Activated CD4-positive, alpha-beta memory T cell treated with anti-CD3 and anti-CD28 coated beads for 36 hours (primary cell): ENCODE results near the gene CASQ1. TPM values are rescaled to one million over a fixed set of nuclear protein-coding genes. Genes with fewer than 3 reads are reported as not detected.

ENCODE experiments used
- CTCF ChIA-PET: fragments of 350-600 bp; sonication (Branson Sonifier 250); formaldehyde crosslinking; loops from one replicate; lab custom pipeline; 2021; ENCODE audit warnings: antibody characterized with exemption, inconsistent platforms; lab: Charles Lee
- POLR2A ChIA-PET: fragments of 350-600 bp; sonication (Branson Sonifier 250); formaldehyde crosslinking; loops from one replicate; lab custom pipeline; 2021; ENCODE audit warnings: antibody characterized with exemption; lab: Charles Lee
- DNase-seq: peaks from one replicate; pipeline ENCODE4 v3.0.0-alpha.2; 2020
- H3K27ac Mint-ChIP-seq: one replicate; pipeline ENCODE4 v1.8.0; 2021; ENCODE audit warnings: mixed read lengths
- H3K27me3 Mint-ChIP-seq: one replicate; pipeline ENCODE4 v1.8.0; 2021; ENCODE audit warnings: mixed read lengths
- H3K36me3 Mint-ChIP-seq: one replicate; pipeline ENCODE4 v1.8.0; 2021; ENCODE audit warnings: mixed read lengths
- H3K4me1 Mint-ChIP-seq: one replicate; pipeline ENCODE4 v1.8.0; 2021; ENCODE audit warnings: low read depth, mixed read lengths
- H3K4me3 Mint-ChIP-seq: one replicate; pipeline ENCODE4 v1.8.0; 2021; ENCODE audit warnings: mild to moderate bottlenecking, mixed read lengths
- H3K9me3 Mint-ChIP-seq: one replicate; pipeline ENCODE4 v1.8.0; 2021; ENCODE audit warnings: mixed read lengths
- intact Hi-C: fragments of 100-400 bp; cut with micrococcal nuclease; formaldehyde crosslinking; loops from one replicate; pipeline ENCODE4 v1.15.1; 2023
- total RNA-seq, 2 experiments: library from RNA; stranded (reverse); gene quantifications; one replicate each; pipeline ENCODE4 v1.2.3, GENCODE V29; 2021

CASQ1 gene
- total RNA-seq = not detected

DNA sequence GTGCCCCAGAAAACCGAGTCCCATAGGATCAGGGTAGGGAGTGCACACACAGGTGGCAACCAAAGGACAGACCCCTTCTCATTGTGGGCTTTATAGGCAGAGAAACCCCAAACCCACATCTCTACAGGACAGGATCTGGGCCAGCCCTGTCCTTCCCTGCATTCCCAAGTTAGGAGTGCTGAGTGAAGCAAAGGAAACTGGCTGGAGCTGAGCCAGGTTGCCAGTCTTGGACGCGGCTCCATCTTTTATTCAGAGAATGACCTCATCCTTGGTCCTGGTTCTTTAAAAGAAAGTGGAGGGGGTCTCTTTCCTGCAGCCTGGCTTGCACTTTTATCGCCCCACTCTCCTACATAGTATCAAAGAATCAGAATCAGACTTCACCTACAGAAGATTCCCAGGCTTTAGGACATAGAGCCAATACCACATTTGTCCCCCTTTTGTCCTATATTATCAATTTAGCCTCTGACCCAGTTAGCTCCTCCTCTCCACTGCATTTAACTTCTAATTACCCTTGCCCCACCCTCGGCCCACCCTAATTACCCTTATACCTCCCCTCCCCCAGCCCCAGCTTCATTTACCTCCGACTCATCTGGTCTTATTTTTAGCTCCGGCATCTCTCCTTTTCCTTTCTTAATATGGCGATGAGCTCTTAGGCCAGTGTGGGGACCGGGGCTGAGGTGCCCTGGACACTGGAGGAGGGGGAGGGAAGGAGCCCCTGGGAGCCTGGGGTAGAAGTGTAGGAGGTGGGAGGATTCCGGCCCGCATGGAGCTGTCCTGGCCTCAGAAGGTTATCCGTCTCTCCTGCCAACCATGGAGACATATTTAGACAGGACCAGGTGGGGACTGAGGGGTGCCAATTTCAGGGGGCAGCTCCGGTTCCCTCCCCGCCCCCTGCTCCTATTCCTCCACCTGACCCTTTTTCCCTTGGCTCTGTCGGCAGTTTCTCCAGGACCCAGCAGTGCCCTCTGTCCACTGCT lies at the start of gene CASQ1:
Gene CASQ1 (plus strand): TSS at position 927 of the 977 bp plus-strand sequence. CDS start 177 bp downstream, outside the sequence.
- Mint-ChIP-seq H3K27me3 (peaks cover 2% of the 10 kb centered on the region), H3K27ac (no peak within 1 kb of the TSS), H3K36me3 (no peaks in the 10 kb centered on the region), H3K4me1 (no peaks in the 10 kb centered on the region), H3K4me3 (no peak within 1 kb of the TSS), H3K9me3 (no peaks in the 10 kb centered on the region)
- no peak for DNase-seq
- ChIA-PET POLR2A (no interaction called here), CTCF (interaction anchor here (1.0 to 6.0 kb wide), 6 partner anchors 10 to 187 kb away, joined by 3 to 156 read pairs (median 6); no protein-coding TSS in a partner anchor)
- intact Hi-C loops = no loop called here

DNA sequence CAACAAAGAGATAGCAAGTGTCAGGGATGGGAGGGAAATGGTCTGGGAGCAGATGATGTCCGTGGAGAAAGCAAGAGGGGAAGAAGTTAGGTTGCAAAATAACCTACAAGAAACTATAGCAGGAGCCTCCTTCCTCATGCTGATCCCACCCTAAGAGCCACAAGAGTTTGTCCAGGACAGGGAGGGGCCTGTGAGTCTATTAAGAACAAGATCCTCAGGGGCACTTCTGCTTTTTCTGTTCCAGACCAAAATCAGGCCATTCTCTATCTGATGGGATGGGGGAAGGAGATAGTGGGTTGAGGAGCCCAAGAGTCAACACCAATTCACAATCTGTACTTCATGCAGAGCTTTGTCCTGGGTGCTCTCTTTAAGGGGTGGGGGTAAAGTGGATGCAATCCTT lies 46.7 kb upstream of the CASQ1 start:
- H3K4me3 Mint-ChIP-seq = no peak overlapping the region
- no peaks in the 10 kb centered on the region for H3K36me3 Mint-ChIP-seq
- POLR2A ChIA-PET = no interaction called here
- intact Hi-C loops = no loop called here
- H3K27ac Mint-ChIP-seq = no peak overlapping the region
- no peaks in the 10 kb centered on the region for H3K4me1 Mint-ChIP-seq
- peaks cover 12% of the 10 kb centered on the region for H3K27me3 Mint-ChIP-seq
- CTCF ChIA-PET = no interaction called here
- no peak for DNase-seq
- no peaks in the 10 kb centered on the region for H3K9me3 Mint-ChIP-seq

DNA sequence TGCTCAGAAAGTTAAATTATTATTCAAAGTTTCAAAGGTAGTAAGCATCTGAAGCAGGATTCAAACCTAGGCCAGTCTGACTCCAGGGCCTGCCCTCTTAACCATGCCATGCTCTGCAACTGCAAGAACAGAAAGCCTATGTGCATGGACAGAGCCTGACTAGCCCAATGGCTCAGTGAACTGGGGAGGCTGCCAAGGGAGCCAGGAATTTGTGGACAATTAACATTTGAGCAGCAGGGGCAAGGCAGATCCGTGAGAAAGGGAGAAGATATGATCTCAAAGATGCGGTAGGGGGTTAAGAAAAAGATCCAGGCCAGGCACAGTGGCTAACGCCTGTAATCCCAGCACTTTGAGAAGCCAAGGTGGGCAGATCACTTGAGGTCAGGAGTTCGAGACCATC lies 45.5 kb upstream of the CASQ1 start:
- intact Hi-C loops = no loop called here
- no peaks in the 10 kb centered on the region for H3K4me1 Mint-ChIP-seq
- H3K9me3 Mint-ChIP-seq = no peaks in the 10 kb centered on the region
- ChIA-PET POLR2A (no interaction called here), CTCF (no interaction called here)
- no peaks in the 10 kb centered on the region for H3K36me3 Mint-ChIP-seq
- H3K4me3 Mint-ChIP-seq = no peak overlapping the region
- no peak for DNase-seq
- H3K27ac Mint-ChIP-seq = no peak overlapping the region
- peaks cover 9% of the 10 kb centered on the region for H3K27me3 Mint-ChIP-seq

DNA sequence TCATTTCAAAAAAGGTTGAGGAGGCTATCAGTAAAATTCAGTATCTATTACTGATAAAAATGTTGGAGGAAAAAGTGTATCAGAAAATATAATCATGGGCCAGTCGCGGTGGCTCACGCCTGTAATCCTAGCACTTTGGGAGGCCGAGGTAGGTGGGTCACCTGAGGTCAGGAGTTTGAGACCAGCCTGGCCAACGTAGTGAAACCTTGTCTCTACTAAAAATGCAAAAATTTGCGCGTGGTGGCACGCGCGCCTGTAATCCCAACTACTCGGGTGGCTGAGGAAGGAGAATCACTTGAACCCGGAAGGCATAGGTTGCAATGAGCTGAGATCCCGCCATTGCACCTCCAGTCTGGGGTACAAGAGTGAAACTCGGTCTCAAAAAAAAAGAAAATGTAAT lies 44.3 kb upstream of the CASQ1 start:
- Mint-ChIP-seq H3K27ac (no peak overlapping the region), H3K4me1 (no peaks in the 10 kb centered on the region), H3K4me3 (no peak overlapping the region), H3K27me3 (peaks cover 6% of the 10 kb centered on the region), H3K36me3 (no peaks in the 10 kb centered on the region), H3K9me3 (no peaks in the 10 kb centered on the region)
- no peak for DNase-seq
- CTCF ChIA-PET = interaction anchor here (0.7 kb wide), 1 partner anchor 100 kb away, joined by 3 read pairs; no protein-coding TSS in a partner anchor
- intact Hi-C loops = no loop called here
- POLR2A ChIA-PET = no interaction called here

DNA sequence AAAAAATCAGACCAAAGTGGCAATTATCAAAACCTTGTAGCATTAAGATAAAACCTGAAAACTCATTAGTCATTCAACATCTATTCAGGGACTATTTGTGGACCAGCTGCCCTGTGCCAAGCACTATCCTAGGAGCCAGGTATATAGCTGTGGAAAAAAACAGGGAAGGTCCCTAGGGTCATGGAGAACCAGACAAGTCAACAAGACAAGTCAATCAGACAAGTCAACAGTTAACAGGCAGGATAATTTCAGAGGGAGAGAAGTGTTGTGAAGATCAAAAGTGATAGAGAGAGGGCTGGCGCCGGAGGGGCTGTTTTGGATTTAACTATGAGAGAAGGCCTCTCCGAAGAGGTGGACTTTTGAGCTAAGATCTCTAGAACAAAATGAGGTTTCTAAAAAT lies 42.3 kb upstream of the CASQ1 start:
- no peak for DNase-seq
- POLR2A ChIA-PET = interaction anchor here (0.6 kb wide), 1 partner anchor 1155 kb away, joined by 3 read pairs; no protein-coding TSS in a partner anchor
- H3K4me3 Mint-ChIP-seq = no peak overlapping the region
- no peaks in the 10 kb centered on the region for H3K9me3 Mint-ChIP-seq
- CTCF ChIA-PET = interaction anchor here (0.7 kb wide), 1 partner anchor 140 kb away, joined by 3 read pairs; no protein-coding TSS in a partner anchor
- H3K36me3 Mint-ChIP-seq = no peaks in the 10 kb centered on the region
- no peaks in the 10 kb centered on the region for H3K4me1 Mint-ChIP-seq
- H3K27ac Mint-ChIP-seq = no peak overlapping the region
- intact Hi-C loops = no loop called here
- peaks cover 4% of the 10 kb centered on the region for H3K27me3 Mint-ChIP-seq

DNA sequence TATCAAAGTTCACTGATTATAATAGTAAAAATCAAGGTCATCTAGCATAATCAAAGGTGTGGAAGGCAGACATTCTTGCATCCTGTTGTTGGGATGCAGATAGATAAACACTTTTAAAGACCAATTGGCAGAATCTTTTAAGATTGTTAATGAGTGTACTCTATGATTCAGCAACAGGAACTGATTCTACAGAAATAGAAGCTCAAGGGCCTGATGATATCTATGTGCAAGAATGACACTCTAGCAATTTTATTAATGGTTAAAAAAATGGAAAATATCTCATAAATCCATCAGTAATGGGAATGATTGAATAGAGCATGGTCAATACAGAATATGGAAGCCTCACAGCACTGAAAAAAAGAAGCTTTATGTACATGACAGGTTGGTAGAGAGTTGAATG lies 41.1 kb upstream of the CASQ1 start:
- Mint-ChIP-seq H3K9me3 (no peaks in the 10 kb centered on the region), H3K27ac (no peak overlapping the region), H3K36me3 (no peaks in the 10 kb centered on the region), H3K27me3 (peaks cover 2% of the 10 kb centered on the region), H3K4me3 (no peak overlapping the region), H3K4me1 (no peaks in the 10 kb centered on the region)
- CTCF ChIA-PET = no interaction called here
- no peak for DNase-seq
- intact Hi-C loops = no loop called here
- POLR2A ChIA-PET = no interaction called here

DNA sequence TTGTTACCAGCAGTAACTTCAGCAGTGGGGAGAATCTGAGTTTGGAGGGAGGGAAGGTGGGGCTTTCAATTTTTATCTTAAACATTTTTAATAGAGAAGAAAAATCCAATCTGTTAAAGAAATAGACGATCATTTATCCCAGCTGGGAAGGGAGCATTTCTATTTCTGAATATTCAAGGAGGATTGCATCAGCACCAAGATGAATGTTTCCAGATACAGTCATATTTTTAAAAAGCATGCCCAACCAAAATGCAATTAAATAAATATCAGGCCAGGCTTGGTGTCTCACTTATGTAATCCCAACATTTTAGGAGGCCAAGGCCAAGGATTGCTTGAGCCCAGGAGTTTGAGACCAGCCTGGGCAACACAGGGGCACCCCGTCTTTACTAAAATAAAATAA lies 40.7 kb upstream of the CASQ1 start:
- ChIA-PET CTCF (no interaction called here), POLR2A (no interaction called here)
- Mint-ChIP-seq H3K36me3 (no peaks in the 10 kb centered on the region), H3K27ac (no peak overlapping the region), H3K4me1 (no peaks in the 10 kb centered on the region), H3K9me3 (no peaks in the 10 kb centered on the region), H3K4me3 (no peak overlapping the region), H3K27me3 (peaks cover 2% of the 10 kb centered on the region)
- intact Hi-C loops = no loop called here
- no peak for DNase-seq

DNA sequence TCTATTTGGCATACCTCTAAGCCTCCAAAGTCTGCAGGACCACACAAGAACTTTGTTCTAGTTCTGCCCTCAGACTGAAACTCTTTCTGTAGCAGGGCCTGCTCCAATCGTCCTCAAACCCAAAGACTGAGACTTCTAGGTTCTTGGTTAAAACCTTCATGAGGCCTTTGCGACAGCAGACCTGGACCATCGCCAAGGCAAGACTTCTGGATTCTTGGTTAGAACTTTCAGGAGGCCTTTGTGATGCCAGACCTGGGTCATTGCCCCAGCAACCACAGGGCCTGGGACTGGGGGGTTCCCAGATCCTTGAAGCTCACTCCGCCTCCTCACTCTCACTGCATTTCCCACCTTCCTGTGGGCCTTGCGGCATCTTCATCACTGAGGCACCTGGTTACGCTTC lies 39.1 kb upstream of the CASQ1 start, which contains the start of gene ATP1A4:
Gene ATP1A4 (plus strand): TSS at position 301 of the 400 bp plus-strand sequence. CDS start 438 bp downstream, outside the sequence.
- H3K27ac Mint-ChIP-seq = no peak within 1 kb of the TSS
- ChIA-PET CTCF (no interaction called here), POLR2A (no interaction called here)
- no peaks in the 10 kb centered on the region for H3K4me1 Mint-ChIP-seq
- no peak for DNase-seq
- peaks cover 4% of the 10 kb centered on the region for H3K27me3 Mint-ChIP-seq
- H3K9me3 Mint-ChIP-seq = no peaks in the 10 kb centered on the region
- intact Hi-C loops = no loop called here
- no peak within 1 kb of the TSS for H3K4me3 Mint-ChIP-seq
- no peaks in the 10 kb centered on the region for H3K36me3 Mint-ChIP-seq

DNA sequence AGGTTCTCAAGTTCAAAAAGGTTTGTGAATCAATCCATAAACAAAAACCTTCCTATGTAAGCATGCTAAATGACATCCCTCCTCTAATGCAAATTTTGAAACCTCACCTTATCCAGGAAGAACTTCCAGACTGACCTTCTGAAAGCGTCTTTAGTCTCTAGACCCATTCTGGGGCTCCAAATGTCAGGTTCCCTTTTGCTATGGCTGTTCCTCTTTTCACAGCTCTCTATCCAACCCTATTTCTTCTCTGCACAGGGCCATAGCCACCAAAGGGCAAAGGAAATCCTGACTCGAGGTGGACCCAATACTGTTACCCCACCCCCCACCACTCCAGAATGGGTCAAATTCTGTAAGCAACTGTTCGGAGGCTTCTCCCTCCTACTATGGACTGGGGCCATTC lies 35.6 kb upstream of the CASQ1 start:
- ChIA-PET CTCF (no interaction called here), POLR2A (no interaction called here)
- Mint-ChIP-seq H3K4me1 (no peaks in the 10 kb centered on the region), H3K27ac (no peak overlapping the region), H3K9me3 (no peaks in the 10 kb centered on the region), H3K27me3 (peaks cover 4% of the 10 kb centered on the region), H3K36me3 (no peaks in the 10 kb centered on the region), H3K4me3 (no peak overlapping the region)
- no peak for DNase-seq
- intact Hi-C loops = no loop called here

DNA sequence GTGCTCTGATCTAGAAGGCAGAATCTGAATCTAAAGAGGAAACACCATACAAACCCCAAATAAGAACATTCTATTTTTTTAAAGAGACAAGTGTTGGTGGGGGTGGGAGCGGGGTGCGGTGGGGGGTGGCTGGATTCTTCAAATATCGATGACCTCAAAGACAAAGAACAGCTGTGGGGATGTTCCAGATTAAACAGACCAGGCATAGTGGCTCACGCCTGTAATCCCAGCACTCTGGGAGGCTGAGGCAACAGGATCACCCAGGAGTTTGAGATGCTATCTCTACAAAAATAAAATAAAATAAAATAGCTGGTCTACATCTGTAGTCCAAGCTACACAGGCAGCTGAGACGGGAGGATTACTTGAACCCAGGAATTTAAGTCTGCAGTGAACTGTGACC lies 34.0 kb upstream of the CASQ1 start:
- Mint-ChIP-seq H3K27me3 (peaks cover 4% of the 10 kb centered on the region), H3K27ac (no peak overlapping the region), H3K4me1 (no peaks in the 10 kb centered on the region), H3K36me3 (no peaks in the 10 kb centered on the region), H3K9me3 (no peaks in the 10 kb centered on the region), H3K4me3 (no peak overlapping the region)
- no peak for DNase-seq
- POLR2A ChIA-PET = no interaction called here
- CTCF ChIA-PET = interaction anchor here (0.7 to 1.7 kb wide), 3 partner anchors 11 to 96 kb away, joined by 3 read pairs; no protein-coding TSS in a partner anchor
- intact Hi-C loops = no loop called here

DNA sequence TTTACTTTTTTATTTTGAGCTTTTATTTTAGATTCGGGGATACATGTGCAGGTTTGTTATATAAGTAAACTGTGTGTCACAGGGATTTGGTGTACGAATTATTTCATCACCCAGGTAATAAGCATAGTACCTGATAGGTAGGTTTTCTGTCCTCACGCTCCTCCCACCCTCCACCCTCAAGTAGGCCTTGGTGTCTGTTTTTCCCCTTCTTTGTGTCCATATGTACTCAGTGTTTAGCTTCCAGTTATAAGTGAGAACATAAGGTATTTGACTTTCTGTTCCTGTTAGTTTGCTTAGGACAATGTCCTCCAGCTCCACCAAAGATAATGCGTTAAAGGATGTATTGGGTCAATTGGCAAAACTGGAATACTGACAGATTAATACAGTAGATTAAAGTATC lies 33.2 kb upstream of the CASQ1 start:
- H3K36me3 Mint-ChIP-seq = no peaks in the 10 kb centered on the region
- H3K4me1 Mint-ChIP-seq = peaks cover 2% of the 10 kb centered on the region
- DNase-seq = no peak
- POLR2A ChIA-PET = no interaction called here
- H3K27ac Mint-ChIP-seq = no peak overlapping the region
- intact Hi-C loops = no loop called here
- CTCF ChIA-PET = interaction anchor here (0.7 to 1.7 kb wide), 3 partner anchors 36 to 95 kb away, joined by 3 read pairs; no protein-coding TSS in a partner anchor
- no peak overlapping the region for H3K4me3 Mint-ChIP-seq
- peaks cover 4% of the 10 kb centered on the region for H3K27me3 Mint-ChIP-seq
- H3K9me3 Mint-ChIP-seq = no peaks in the 10 kb centered on the region

DNA sequence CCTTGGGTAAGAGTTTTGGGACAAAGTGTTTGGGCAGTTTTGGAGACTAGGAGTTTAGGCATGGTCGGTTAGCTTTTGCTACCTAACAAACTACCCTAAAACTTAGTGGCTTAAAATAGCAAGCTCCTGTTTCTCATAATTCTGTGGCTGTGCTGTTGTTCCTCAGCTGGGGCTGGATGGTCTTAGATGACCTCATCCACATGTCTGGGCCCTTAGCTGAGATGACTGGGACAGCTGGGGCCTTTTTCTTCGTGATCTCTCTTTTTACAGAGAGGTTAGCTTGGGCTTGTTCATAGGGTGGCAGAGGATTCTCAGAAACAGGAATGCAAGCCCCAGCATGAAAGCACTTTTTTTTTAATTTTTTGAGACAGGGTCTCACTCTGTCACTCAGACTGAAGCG lies 32.3 kb upstream of the CASQ1 start:
- Mint-ChIP-seq H3K27me3 (peaks cover 4% of the 10 kb centered on the region), H3K27ac (no peak overlapping the region), H3K9me3 (no peaks in the 10 kb centered on the region), H3K4me3 (no peak overlapping the region), H3K36me3 (no peaks in the 10 kb centered on the region), H3K4me1 (peaks cover 4% of the 10 kb centered on the region)
- intact Hi-C loops = no loop called here
- ChIA-PET POLR2A (no interaction called here), CTCF (interaction anchor here (1.7 to 1.9 kb wide), 2 partner anchors 94 to 133 kb away, joined by 3 to 5 read pairs; no protein-coding TSS in a partner anchor)
- DNase-seq = no peak
